Measurements from ENCODE around the gene PXMP4.
A peak's percentile ranks its signal among the peaks of the same experiment; 100 is the strongest.

The PXMP4 gene

DNA sequence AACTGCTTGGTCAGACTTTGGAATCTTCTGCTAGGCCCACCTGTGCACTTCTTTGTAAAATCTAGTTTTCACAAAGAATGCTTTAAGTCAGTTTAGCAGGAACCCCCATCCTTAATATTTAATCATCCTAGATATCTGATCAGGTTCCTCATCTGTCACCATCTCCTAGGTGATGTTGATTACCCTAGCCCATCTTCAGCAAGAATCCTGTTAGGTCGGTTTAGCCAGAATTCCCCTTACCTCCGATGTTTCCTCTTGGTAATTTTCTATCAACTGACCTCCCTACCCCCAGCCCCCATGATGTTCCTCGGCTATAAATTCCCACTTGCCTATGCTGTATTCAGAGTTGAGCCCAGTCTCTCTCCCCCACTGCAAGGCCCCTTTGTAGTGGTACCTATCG is 9.0 kb upstream of the PXMP4 start:
- Mint-ChIP-seq H3K36me3 (ENCODE audit: low read depth) (peaks cover 4% of the 10 kb centered on the region), H3K4me3 (peak overlapping the region in 1 of 3 experiments; percentile 5), H3K9me3 (peaks cover 3% of the 10 kb centered on the region), H3K27me3 (ENCODE audit: low read depth) (peaks cover 3% of the 10 kb centered on the region), H3K4me1 (peaks cover 13% of the 10 kb centered on the region), H3K27ac (peak overlapping the region; percentile 44 to 92 (median 53))
- TF ChIP-seq, protein P1, sequence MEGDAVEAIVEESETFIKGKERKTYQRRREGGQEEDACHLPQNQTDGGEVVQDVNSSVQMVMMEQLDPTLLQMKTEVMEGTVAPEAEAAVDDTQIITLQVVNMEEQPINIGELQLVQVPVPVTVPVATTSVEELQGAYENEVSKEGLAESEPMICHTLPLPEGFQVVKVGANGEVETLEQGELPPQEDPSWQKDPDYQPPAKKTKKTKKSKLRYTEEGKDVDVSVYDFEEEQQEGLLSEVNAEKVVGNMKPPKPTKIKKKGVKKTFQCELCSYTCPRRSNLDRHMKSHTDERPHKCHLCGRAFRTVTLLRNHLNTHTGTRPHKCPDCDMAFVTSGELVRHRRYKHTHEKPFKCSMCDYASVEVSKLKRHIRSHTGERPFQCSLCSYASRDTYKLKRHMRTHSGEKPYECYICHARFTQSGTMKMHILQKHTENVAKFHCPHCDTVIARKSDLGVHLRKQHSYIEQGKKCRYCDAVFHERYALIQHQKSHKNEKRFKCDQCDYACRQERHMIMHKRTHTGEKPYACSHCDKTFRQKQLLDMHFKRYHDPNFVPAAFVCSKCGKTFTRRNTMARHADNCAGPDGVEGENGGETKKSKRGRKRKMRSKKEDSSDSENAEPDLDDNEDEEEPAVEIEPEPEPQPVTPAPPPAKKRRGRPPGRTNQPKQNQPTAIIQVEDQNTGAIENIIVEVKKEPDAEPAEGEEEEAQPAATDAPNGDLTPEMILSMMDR (IDR thresholded peaks at IDR 0.05; ENCODE audit: unreplicated experiment in 3 of 3): no peak

DNA sequence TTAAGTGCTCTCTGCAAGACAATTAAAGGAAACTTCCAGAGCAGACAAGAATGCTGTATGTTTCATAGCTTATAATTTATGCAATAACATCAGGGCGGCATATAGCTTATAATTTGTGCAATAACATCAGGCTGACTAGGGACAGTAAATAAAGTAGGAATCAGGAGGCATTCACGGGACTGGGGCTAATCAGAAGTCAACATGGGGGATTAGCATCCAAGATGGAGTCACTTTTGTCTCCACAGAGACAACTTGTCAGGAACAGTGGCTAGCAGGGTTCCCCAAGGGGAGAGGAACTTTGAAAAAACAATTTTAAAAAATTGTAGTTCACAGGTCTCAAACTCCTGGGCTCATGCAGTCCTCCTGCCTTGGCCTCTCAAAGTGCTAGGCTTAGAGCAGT is 8.4 kb upstream of the PXMP4 start:
- Mint-ChIP-seq H3K4me1 (peaks cover 6% of the 10 kb centered on the region), H3K27ac (peak overlapping the region in 1 of 3 experiments; percentile 62), H3K36me3 (ENCODE audit: low read depth) (no peaks in the 10 kb centered on the region), H3K27me3 (ENCODE audit: low read depth) (peaks cover 3% of the 10 kb centered on the region), H3K4me3 (no peak overlapping the region), H3K9me3 (no peaks in the 10 kb centered on the region)
- TF ChIP-seq, protein P1 (IDR thresholded peaks at IDR 0.05; ENCODE audit: unreplicated experiment in 3 of 3): no peak

DNA sequence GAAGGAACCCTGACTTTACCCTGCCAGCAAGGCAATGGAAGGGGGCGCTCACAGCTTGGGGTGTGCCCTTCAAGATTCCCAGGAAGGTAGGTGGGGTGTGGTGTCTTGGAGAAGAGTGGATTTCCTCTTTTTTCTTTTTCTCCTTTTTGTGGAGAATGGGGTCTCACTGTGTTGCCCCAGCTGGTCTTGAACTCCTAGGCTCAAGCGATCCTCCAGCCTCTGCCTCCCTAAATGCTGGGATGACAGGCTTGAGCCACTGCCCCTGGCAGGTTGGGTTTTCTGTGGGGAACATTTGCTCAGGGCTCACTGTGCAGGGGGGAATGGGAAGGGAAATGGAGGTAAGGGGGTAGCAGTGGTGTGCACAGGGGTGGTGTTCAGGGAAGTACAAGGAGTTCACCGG is 7.7 kb upstream of the PXMP4 start:
- Mint-ChIP-seq H3K4me1 (peaks cover 4% of the 10 kb centered on the region), H3K27me3 (ENCODE audit: low read depth) (peaks cover 3% of the 10 kb centered on the region), H3K27ac (peak overlapping the region in 1 of 3 experiments; percentile 62), H3K36me3 (ENCODE audit: low read depth) (no peaks in the 10 kb centered on the region), H3K4me3 (no peak overlapping the region), H3K9me3 (no peaks in the 10 kb centered on the region)
- TF ChIP-seq, protein P1 (IDR thresholded peaks at IDR 0.05; ENCODE audit: unreplicated experiment in 3 of 3): no peak

DNA sequence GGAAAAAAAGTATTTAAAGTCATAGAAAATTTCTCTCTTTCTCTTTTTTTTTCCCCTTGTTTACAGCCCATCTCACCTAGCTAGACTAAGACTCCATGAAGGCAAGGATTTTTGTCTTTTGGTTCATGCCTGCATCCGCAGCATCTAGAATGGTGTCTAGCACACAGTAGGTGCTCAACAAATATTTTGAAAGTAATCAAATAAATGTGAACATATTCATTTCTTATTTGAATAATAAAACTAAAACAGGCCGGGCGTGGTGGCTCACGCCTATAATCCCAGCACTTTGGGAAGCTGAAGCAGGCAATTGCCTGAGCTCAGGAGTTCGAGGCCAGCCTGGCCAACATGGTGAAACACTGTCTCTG is 7.0 kb upstream of the PXMP4 start:
- H3K4me1 Mint-ChIP-seq: no peaks in the 10 kb centered on the region
- H3K9me3 Mint-ChIP-seq: no peaks in the 10 kb centered on the region
- peaks cover 3% of the 10 kb centered on the region for H3K27me3 Mint-ChIP-seq (ENCODE audit: low read depth)
- no peak overlapping the region for H3K27ac Mint-ChIP-seq
- TF ChIP-seq, protein P1 (IDR thresholded peaks at IDR 0.05; ENCODE audit: unreplicated experiment in 3 of 3): no peak
- H3K36me3 Mint-ChIP-seq (ENCODE audit: low read depth): no peaks in the 10 kb centered on the region
- no peak overlapping the region for H3K4me3 Mint-ChIP-seq

DNA sequence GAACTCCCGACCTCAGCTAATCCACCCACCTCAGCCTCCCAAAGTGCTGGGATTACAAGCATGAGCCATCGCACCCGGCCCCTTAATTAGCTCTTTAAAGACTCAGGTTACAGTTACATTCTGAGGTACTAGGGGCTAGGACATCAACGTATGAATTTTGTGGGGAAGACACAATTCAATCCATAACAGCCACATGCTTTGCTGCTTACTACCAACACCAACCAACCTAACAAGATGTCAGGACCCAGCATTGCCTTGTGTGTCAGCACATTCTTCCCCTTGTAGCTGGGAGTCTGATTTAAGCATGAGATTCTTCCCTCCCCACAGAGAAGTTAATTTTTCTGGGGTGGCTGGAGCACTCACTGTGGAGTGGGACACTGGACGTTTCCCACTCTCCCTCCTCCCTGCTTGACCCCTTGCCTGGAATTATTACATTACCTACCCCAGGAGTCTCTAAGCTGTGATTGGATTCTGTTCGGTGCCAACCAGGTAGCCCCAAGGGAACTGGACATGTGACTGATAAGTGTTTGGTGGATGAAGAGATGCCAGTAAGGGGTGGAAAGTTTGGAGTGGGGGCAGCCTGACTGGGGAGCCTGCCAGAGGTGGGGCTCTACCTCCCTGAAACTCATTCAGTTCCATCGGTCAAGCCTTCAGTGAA is 5.6 kb upstream of the PXMP4 start:
- Mint-ChIP-seq H3K9me3 (no peaks in the 10 kb centered on the region), H3K4me3 (no peak overlapping the region), H3K4me1 (no peaks in the 10 kb centered on the region), H3K36me3 (ENCODE audit: low read depth) (no peaks in the 10 kb centered on the region), H3K27ac (no peak overlapping the region), H3K27me3 (ENCODE audit: low read depth) (peaks cover 3% of the 10 kb centered on the region)
- TF ChIP-seq, protein P1 (IDR thresholded peaks at IDR 0.05; ENCODE audit: unreplicated experiment in 3 of 3): no peak

DNA sequence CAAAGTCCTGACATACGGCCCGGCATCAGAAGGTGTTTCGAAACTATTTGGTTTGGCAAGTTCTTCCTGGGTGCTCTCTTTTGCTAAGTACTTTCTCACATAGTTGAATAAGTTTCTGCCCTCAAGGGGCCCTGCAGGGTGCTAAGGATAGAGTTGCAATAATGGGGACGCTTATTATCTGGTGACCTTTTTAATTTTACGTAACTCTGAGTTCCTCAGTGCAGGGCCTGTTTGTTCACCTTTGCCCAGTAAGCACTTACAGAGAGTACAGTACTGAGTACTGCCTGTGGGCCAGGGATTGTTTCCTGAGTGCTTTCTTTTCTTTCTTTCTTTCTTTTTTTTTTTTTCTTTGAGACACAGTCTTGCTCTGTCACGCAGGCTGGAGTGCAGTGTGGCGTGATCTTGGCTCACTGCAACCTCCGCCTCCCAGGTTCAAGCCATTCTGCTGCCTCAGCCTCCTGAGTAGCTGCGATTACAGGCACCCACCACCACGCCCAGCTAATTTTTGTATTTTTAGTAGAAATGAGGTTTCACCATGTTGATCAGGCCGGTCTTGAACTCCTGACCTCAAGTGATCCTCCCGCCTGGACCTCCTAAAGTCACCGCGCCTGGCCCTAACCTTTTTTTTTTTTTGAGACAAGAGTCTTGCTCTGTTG is 4.5 kb upstream of the PXMP4 start:
- Mint-ChIP-seq H3K4me3 (no peak overlapping the region), H3K4me1 (no peaks in the 10 kb centered on the region), H3K27ac (no peak overlapping the region), H3K27me3 (ENCODE audit: low read depth) (peaks cover 3% of the 10 kb centered on the region), H3K9me3 (no peaks in the 10 kb centered on the region), H3K36me3 (ENCODE audit: low read depth) (no peaks in the 10 kb centered on the region)
- TF ChIP-seq, protein P1 (IDR thresholded peaks at IDR 0.05; ENCODE audit: unreplicated experiment in 3 of 3): no peak

Data from nephron (organoid).